H1 (cell line): ENCODE data around the gene TRIM71. TPM values are rescaled to one million over a fixed set of nuclear protein-coding genes. Genes with fewer than 3 reads are reported as not detected.

ENCODE experiments used
- CTCF ChIA-PET: fragments of 300-600 bp; sonication (Branson Sonifier 250); formaldehyde crosslinking; loops from one replicate; lab custom pipeline; 2021; ENCODE audit not compliant: partially characterized antibody; lab: Charles Lee
- POLR2A ChIA-PET: fragments of 300-600 bp; sonication (Branson Sonifier 250); formaldehyde crosslinking; loops from one replicate; lab custom pipeline; 2021; ENCODE audit warnings: inconsistent platforms; ENCODE audit not compliant: partially characterized antibody; lab: Charles Lee
- DNase-seq, 2 experiments: peaks; one replicate each; pipeline versions ENCODE4 v3.0.0 to v3.0.0-alpha.2; 2010 to 2022; ENCODE audit warnings: low spot score in 2 of 2, low read depth in 1 of 2, mixed read lengths in 1 of 2
- FAIRE-seq: peaks from 2 replicates; lab custom pipeline; 2011; peaks lifted over from hg19 to GRCh38; lab: Jason Lieb, UNC
- H2AFZ ChIP-seq: 2 replicates; pipeline ENCODE4 v1.8.1; 2012; ENCODE audit warnings: low read length, inconsistent platforms
- H2AK5ac ChIP-seq: 2 replicates; pipeline ENCODE4 v1.6.1; 2013; ENCODE audit warnings: low read depth, low read length
- H2BK120ac ChIP-seq: replicated peaks from 2 replicates; pipeline ENCODE3; 2013; ENCODE audit warnings: low read depth, low read length, inconsistent platforms
- H2BK12ac ChIP-seq: 2 replicates; pipeline ENCODE4 v1.6.1; 2013; ENCODE audit warnings: low read depth, low read length
- H2BK15ac ChIP-seq: 2 replicates; pipeline ENCODE4 v1.6.1; 2013; ENCODE audit warnings: low read length
- H2BK20ac ChIP-seq: 2 replicates; pipeline ENCODE4 v1.6.1; 2013; ENCODE audit warnings: low read length
- H2BK5ac ChIP-seq: 2 replicates; pipeline ENCODE4 v1.6.1; 2013; ENCODE audit warnings: low read depth, low read length
- H3K14ac ChIP-seq: 2 replicates; pipeline ENCODE4 v1.6.1; 2013; ENCODE audit warnings: inconsistent platforms; ENCODE audit not compliant: insufficient read length
- H3K18ac ChIP-seq: 2 replicates; pipeline ENCODE4 v1.6.1; 2013; ENCODE audit warnings: low read length; ENCODE audit errors: extremely low read depth
- H3K23ac ChIP-seq: 2 replicates; pipeline ENCODE4 v1.6.1; 2013; ENCODE audit warnings: inconsistent platforms; ENCODE audit not compliant: insufficient read length
- H3K23me2 ChIP-seq: 2 replicates; pipeline ENCODE4 v1.6.1; 2013; ENCODE audit warnings: low read depth, low read length
- H3K27ac ChIP-seq: 2 replicates; pipeline ENCODE4 v1.6.1; 2011; ENCODE audit warnings: low read depth, low read length, inconsistent platforms
- H3K27me3 ChIP-seq, 4 experiments: replicated peaks in 1 of 4; 1 replicate in 1 of 4; 2 replicates in 3 of 4; pipeline versions ENCODE4 v1.6.1 to v1.8.1; 2011 to 2013; ENCODE audit warnings: low read length in 3 of 4, mild to moderate bottlenecking in 3 of 4, inconsistent platforms in 2 of 4, mixed read lengths in 2 of 4, moderate library complexity in 1 of 4; ENCODE audit not compliant: control insufficient read depth in 3 of 4, insufficient read depth in 3 of 4; ENCODE audit errors: extremely low read depth in 1 of 4
- H3K36me3 ChIP-seq, 4 experiments: 2 replicates each; pipeline versions ENCODE4 v1.6.1 to v1.8.1; 2011 to 2013; ENCODE audit warnings: mild to moderate bottlenecking in 4 of 4, low read length in 3 of 4, moderate library complexity in 2 of 4, control low read depth in 1 of 4, inconsistent platforms in 1 of 4; ENCODE audit not compliant: insufficient read depth in 4 of 4, control insufficient read depth in 2 of 4
- H3K4ac ChIP-seq: replicated peaks from 2 replicates; pipeline ENCODE3; 2013; ENCODE audit warnings: low read length, low read depth, mixed read lengths, inconsistent platforms; ENCODE audit not compliant: insufficient read length
- H3K4me1 ChIP-seq, 4 experiments: replicated peaks in 1 of 4; 1 replicate in 1 of 4; 2 replicates in 3 of 4; pipeline versions ENCODE4 v1.6.1 to v1.8.1; 2011 to 2013; ENCODE audit warnings: low read length in 3 of 4, inconsistent platforms in 2 of 4, mixed read lengths in 1 of 4; ENCODE audit not compliant: insufficient read depth in 4 of 4, control insufficient read depth in 3 of 4
- H3K4me2 ChIP-seq, 2 experiments: 2 replicates each; pipeline versions ENCODE4 v1.6.1 to v1.8.1; 2011 to 2013; ENCODE audit warnings: low read depth in 2 of 2, low read length in 2 of 2, control low read depth in 1 of 2, inconsistent platforms in 1 of 2, mild to moderate bottlenecking in 1 of 2; ENCODE audit not compliant: insufficient read depth in 1 of 2
- H3K4me3 ChIP-seq, 4 experiments: fragments of 200-600, 300-600 bp in 1 of 4; sonication (generic), shearing (Covaris generic), sonication (Bioruptor Twin) in 1 of 4; 2 replicates each; pipeline versions ENCODE4 v1.5.1 to v1.8.1; 2011 to 2016; ENCODE audit warnings: low read length in 4 of 4, low read depth in 3 of 4, control low read depth in 2 of 4, inconsistent platforms in 2 of 4, mild to moderate bottlenecking in 2 of 4, mixed read lengths in 1 of 4, moderate library complexity in 1 of 4; ENCODE audit not compliant: insufficient read depth in 2 of 4; ENCODE audit errors: extremely low read depth in 1 of 4
- H3K56ac ChIP-seq: replicated peaks from 2 replicates; pipeline ENCODE3; 2013; ENCODE audit warnings: low read depth, mild to moderate bottlenecking, mixed read lengths, low read length, inconsistent platforms; ENCODE audit not compliant: insufficient read length
- H3K79me1 ChIP-seq: 2 replicates; pipeline ENCODE4 v1.6.1; 2013; ENCODE audit warnings: low read depth, low read length, control low read depth
- H3K79me2 ChIP-seq, 2 experiments: 2 replicates each; pipeline versions ENCODE4 v1.6.1 to v1.8.1; 2012 to 2013; ENCODE audit warnings: low read length in 2 of 2, mild to moderate bottlenecking in 2 of 2, inconsistent platforms in 1 of 2; ENCODE audit not compliant: insufficient read depth in 2 of 2, control insufficient read depth in 1 of 2
- H3K9ac ChIP-seq, 4 experiments: replicated peaks in 1 of 4; 1 replicate in 1 of 4; 2 replicates in 3 of 4; pipeline versions ENCODE4 v1.6.1 to v1.8.1; 2011 to 2013; ENCODE audit warnings: low read depth in 3 of 4, low read length in 3 of 4, control low read depth in 2 of 4, mild to moderate bottlenecking in 2 of 4, moderate library complexity in 2 of 4, inconsistent platforms in 1 of 4; ENCODE audit errors: extremely low read depth in 1 of 4
- H3K9me3 ChIP-seq, 2 experiments: 2 replicates each; pipeline versions ENCODE4 v1.6.1 to v1.8.1; 2012 to 2013; ENCODE audit warnings: mild to moderate bottlenecking in 2 of 2, moderate library complexity in 2 of 2, control low read depth in 1 of 2, inconsistent platforms in 1 of 2, low read depth in 1 of 2, low read length in 1 of 2, mixed read lengths in 1 of 2; ENCODE audit not compliant: insufficient read depth in 2 of 2
- H4K20me1 ChIP-seq, 2 experiments: replicated peaks in 1 of 2; 2 replicates each; pipeline versions ENCODE3 to v1.8.1; 2011 to 2013; ENCODE audit warnings: inconsistent platforms in 2 of 2, low read length in 2 of 2, mild to moderate bottlenecking in 1 of 2; ENCODE audit not compliant: insufficient read depth in 2 of 2, control insufficient read depth in 1 of 2
- H4K5ac ChIP-seq: 2 replicates; pipeline ENCODE4 v1.6.1; 2013; ENCODE audit warnings: low read length, low read depth, mixed read lengths, inconsistent platforms; ENCODE audit not compliant: insufficient read length
- H4K8ac ChIP-seq: 2 replicates; pipeline ENCODE4 v1.8.0; 2013; ENCODE audit warnings: mild to moderate bottlenecking, moderate library complexity, low read length, inconsistent platforms; ENCODE audit not compliant: insufficient read depth; ENCODE audit errors: extremely low read depth
- H4K91ac ChIP-seq: replicated peaks from 2 replicates; pipeline ENCODE3; 2013; ENCODE audit warnings: low read length, mixed read lengths, inconsistent platforms; ENCODE audit not compliant: insufficient read length
- CHD2 ChIP-seq: IDR thresholded peaks from 2 replicates; pipeline ENCODE4 v1.6.1; 2012; ENCODE audit warnings: low read length, improper control_type of control experiment
- CREB1 ChIP-seq: IDR thresholded peaks from 2 replicates; pipeline ENCODE4 v1.6.1; 2012; ENCODE audit warnings: inconsistent platforms
- CTBP2 ChIP-seq: IDR thresholded peaks from 2 replicates; pipeline ENCODE4 v1.7.0; 2011; ENCODE audit warnings: borderline replicate concordance, mild to moderate bottlenecking, moderate library complexity, mixed read lengths, low read length; ENCODE audit not compliant: insufficient read depth, insufficient read length
- GTF2F1 ChIP-seq: IDR thresholded peaks from 2 replicates; pipeline ENCODE4 v1.6.1; 2012; ENCODE audit warnings: low read depth, low read length, improper control_type of control experiment, borderline replicate concordance
- PHF8 ChIP-seq: fragments of 200-600 bp; sonication (generic); conservative IDR thresholded peaks from 2 replicates; pipeline ENCODE4 v1.7.1; 2012; ENCODE audit warnings: low read depth, mild to moderate bottlenecking, inconsistent platforms, low read length, moderate library complexity
- RBBP5 ChIP-seq: IDR thresholded peaks from 2 replicates; pipeline ENCODE4 v1.7.1; 2012; ENCODE audit warnings: low read depth, mild to moderate bottlenecking, inconsistent platforms, low read length, moderate library complexity, borderline replicate concordance
- RNF2 ChIP-seq: fragments of 200-900, 300-1000 bp; sonication (generic); IDR thresholded peaks from 2 replicates; pipeline ENCODE4 v1.7.1; 2016; ENCODE audit warnings: borderline replicate concordance, low read depth, mild to moderate bottlenecking, antibody characterized with exemption, low read length; ENCODE audit not compliant: poor library complexity, severe bottlenecking; ENCODE audit errors: missing control alignments
- SAP30 ChIP-seq: fragments of 300-600 bp; sonication (generic); IDR thresholded peaks from 2 replicates; pipeline ENCODE4 v1.7.1; 2012; ENCODE audit warnings: low read length, moderate library complexity, mild to moderate bottlenecking, inconsistent platforms; ENCODE audit not compliant: insufficient read depth, insufficient replicate concordance
- SIX5 ChIP-seq: IDR thresholded peaks from 2 replicates; pipeline ENCODE4 v1.6.1; 2011; ENCODE audit warnings: mild to moderate bottlenecking, low read depth, low read length
- SP1 ChIP-seq: IDR thresholded peaks from 2 replicates; pipeline ENCODE4 v1.6.1; 2011; ENCODE audit warnings: low read depth, low read length
- TAF1 ChIP-seq: IDR thresholded peaks from 2 replicates; pipeline ENCODE4 v1.6.1; 2011; ENCODE audit warnings: mild to moderate bottlenecking, low read depth, low read length
- WGBS, 2 experiments: shearing (Covaris generic) in 1 of 2; methylation state at CpG; one replicate each; pipeline versions ENCODE4 v1.1.6 to v1.1.7; 2013 to 2015; ENCODE audit warnings: low lambda C conversion rate in 2 of 2, mixed read lengths in 2 of 2, inconsistent platforms in 1 of 2, low coverage in 1 of 2, missing lambda C conversion rate in 1 of 2; ENCODE audit not compliant: insufficient replicate concordance in 2 of 2, insufficient coverage in 1 of 2, insufficient read length in 1 of 2; ENCODE audit errors: extremely low coverage in 1 of 2, missing lambda C conversion rate in 1 of 2; 5-methylcytosine and 5-hydroxymethylcytosine counted together
- polyA plus RNA-seq, 7 experiments: library from polyadenylated mRNA; depleted of rRNA in 3 of 7; stranded (reverse) in 5 of 7; unstranded in 2 of 7; fragments of >200 nt in 5 of 7; fragments of 200-250 nt in 2 of 7; gene quantifications; 1 replicate in 5 of 7; 2 replicates in 1 of 7; 4 replicates in 1 of 7; pipeline versions ENCODE4 v1.2.1 to v1.2.3, GENCODE V29; 2011 to 2013; ENCODE audit warnings: missing spikeins in 2 of 7, mixed read lengths in 2 of 7
- total RNA-seq: library from RNA; stranded (reverse); fragmentation: NEBNext Ultra II Directional; extraction: Animal tissue kit (Norgen Biotek cat#: 25700); gene quantifications from 2 replicates; pipeline ENCODE4 v1.2.1, GENCODE V29; 2021
- TF ChIP-seq, protein P1 (sequence below): IDR thresholded peaks from 2 replicates; pipeline ENCODE4 v1.6.1; 2011; ENCODE audit warnings: low read length, improper control_type of control experiment
- TF ChIP-seq, protein P2 (sequence below): IDR thresholded peaks from 2 replicates; pipeline ENCODE4 v1.6.1; 2012; ENCODE audit warnings: inconsistent platforms

TRIM71 gene
- total and polyA plus RNA-seq, 2 of the 8 experiments (the other 6 are each of a cell fraction or from before 2014, with no cell fraction given) = 53.7 to 293 TPM

DNA sequence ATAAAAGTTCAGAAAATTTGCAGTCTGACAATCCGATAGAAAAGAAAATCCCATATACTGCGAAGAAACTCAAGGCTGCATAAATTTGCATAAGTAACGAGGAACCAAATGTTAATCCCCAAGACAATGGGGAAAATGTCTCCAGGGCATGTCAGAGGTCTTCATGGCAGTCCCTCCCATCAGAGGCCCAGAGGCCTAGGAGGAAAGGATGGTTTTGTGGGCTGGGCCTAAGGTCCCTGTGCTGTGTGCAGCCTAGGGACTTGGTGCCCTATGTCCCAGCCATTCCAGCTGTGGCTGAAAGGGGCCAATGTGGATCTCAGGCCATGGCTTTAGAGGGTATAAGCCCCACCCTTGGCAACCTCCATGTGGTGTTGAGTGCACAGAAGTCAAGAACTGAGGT is 112.4 kb downstream of the TRIM71 start:
- Histone ChIP-seq H2BK5ac (no peak overlapping the region), H2BK120ac (no peak overlapping the region), H2BK12ac (no peak overlapping the region), H3K9ac (no peak overlapping the region), H3K79me2 (no peaks in the 10 kb centered on the region), H3K4ac (no peak overlapping the region), H2AK5ac (no peak overlapping the region), H4K5ac (no peak overlapping the region), H4K8ac (no peak overlapping the region), H3K23ac (no peak overlapping the region), H4K20me1 (no peaks in the 10 kb centered on the region), H2BK20ac (no peak overlapping the region), H3K27me3 (no peaks in the 10 kb centered on the region), H3K18ac (no peak overlapping the region), H2BK15ac (no peak overlapping the region), H3K27ac (no peak overlapping the region), H3K4me3 (no peak overlapping the region), H3K14ac (no peak overlapping the region), H3K79me1 (no peaks in the 10 kb centered on the region), H3K4me1 (no peaks in the 10 kb centered on the region), H3K36me3 (no peaks in the 10 kb centered on the region), H2AFZ (no peak overlapping the region), H3K4me2 (no peak overlapping the region), H3K56ac (no peak overlapping the region), H3K23me2 (no peaks in the 10 kb centered on the region), H4K91ac (no peak overlapping the region), H3K9me3 (peaks cover 0 to 2% of the 10 kb centered on the region in 2 experiments; a peak in 1 of 4 replicates)
- no peak for DNase-seq
- ChIA-PET POLR2A (no interaction called here), CTCF (no interaction called here)
- WGBS, 2 experiments = 84% methylated on average over 3 of the region's 3 CpGs; no CpG with 5 or more reads in 1 of the 2 experiments
- FAIRE-seq = no peak
- TF ChIP-seq GTF2F1 = no peak
- TF ChIP-seq PHF8 = no peak
- TF ChIP-seq, protein P1, sequence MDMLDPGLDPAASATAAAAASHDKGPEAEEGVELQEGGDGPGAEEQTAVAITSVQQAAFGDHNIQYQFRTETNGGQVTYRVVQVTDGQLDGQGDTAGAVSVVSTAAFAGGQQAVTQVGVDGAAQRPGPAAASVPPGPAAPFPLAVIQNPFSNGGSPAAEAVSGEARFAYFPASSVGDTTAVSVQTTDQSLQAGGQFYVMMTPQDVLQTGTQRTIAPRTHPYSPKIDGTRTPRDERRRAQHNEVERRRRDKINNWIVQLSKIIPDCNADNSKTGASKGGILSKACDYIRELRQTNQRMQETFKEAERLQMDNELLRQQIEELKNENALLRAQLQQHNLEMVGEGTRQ = no peak
- TF ChIP-seq SAP30 = no peak
- TF ChIP-seq CTBP2 = no peak
- no peak for TF ChIP-seq RBBP5
- TF ChIP-seq TAF1 = no peak
- no peak for TF ChIP-seq CHD2
- TF ChIP-seq SIX5 = no peak
- TF ChIP-seq CREB1 = no peak
- no peak for TF ChIP-seq RNF2
- TF ChIP-seq SP1 = no peak
- TF ChIP-seq, protein P2, sequence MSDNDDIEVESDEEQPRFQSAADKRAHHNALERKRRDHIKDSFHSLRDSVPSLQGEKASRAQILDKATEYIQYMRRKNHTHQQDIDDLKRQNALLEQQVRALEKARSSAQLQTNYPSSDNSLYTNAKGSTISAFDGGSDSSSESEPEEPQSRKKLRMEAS = no peak
